IMR-90 (cell line): ENCODE data around the gene DAB2. TPM values are rescaled to one million over a fixed set of nuclear protein-coding genes. Genes with fewer than 3 reads are reported as not detected.

Experiments
- ATAC-seq: fragments of 200-7000 bp; cut with Tn5 transposase; 2 replicates; pipeline ENCODE4 v1.9.1; 2020; ENCODE audit warnings: low read depth, mild to moderate bottlenecking, moderate library complexity
- BruUV-seq: library from RNA; stranded (reverse); fragments of 400-500 nt; replicated peaks from 2 replicates; lab custom pipeline; 2021; lab: Mats Ljungman, UMichigan
- CTCF ChIA-PET: fragments of 300-600 bp; formaldehyde crosslinking; extraction: SDS; loops from one replicate; lab custom pipeline; 2021; ENCODE audit warnings: antibody characterized with exemption; lab: Yijun Ruan, JAX
- POLR2A ChIA-PET: fragments of 300-600 bp; sonication (Branson Sonifier 250); formaldehyde crosslinking; loops from one replicate; lab custom pipeline; 2022; ENCODE audit warnings: antibody characterized with exemption; ENCODE audit not compliant: unreplicated experiment; lab: Charles Lee
- DNase-seq: peaks from one replicate; pipeline ENCODE4 v3.0.0; 2013
- H2AFZ ChIP-seq: replicated peaks from 2 replicates; pipeline ENCODE3; 2013; ENCODE audit warnings: low read length, mild to moderate bottlenecking; ENCODE audit not compliant: poor library complexity
- H2AK5ac ChIP-seq: 2 replicates; pipeline ENCODE4 v1.6.1; 2013; ENCODE audit warnings: low read depth, low read length, inconsistent platforms
- H2AK9ac ChIP-seq: replicated peaks from 2 replicates; pipeline ENCODE3; 2013; ENCODE audit warnings: mild to moderate bottlenecking, low read depth, low read length, moderate library complexity; ENCODE audit not compliant: poor library complexity
- H2BK120ac ChIP-seq: 2 replicates; pipeline ENCODE4 v1.6.1; 2013; ENCODE audit warnings: low read depth, low read length, inconsistent platforms
- H2BK15ac ChIP-seq: 3 replicates; pipeline ENCODE4 v1.6.1; 2013; ENCODE audit warnings: low read depth, low read length, inconsistent platforms
- H2BK20ac ChIP-seq: 2 replicates; pipeline ENCODE4 v1.6.1; 2013; ENCODE audit warnings: low read depth, mild to moderate bottlenecking, inconsistent platforms, low read length, moderate library complexity
- H2BK5ac ChIP-seq: 2 replicates; pipeline ENCODE4 v1.6.1; 2013; ENCODE audit warnings: mild to moderate bottlenecking, low read depth, low read length, inconsistent platforms; ENCODE audit not compliant: poor library complexity, severe bottlenecking
- H3K14ac ChIP-seq: replicated peaks from 2 replicates; pipeline ENCODE4 v1.6.1; 2013; ENCODE audit warnings: low read depth, low read length, inconsistent platforms
- H3K18ac ChIP-seq: 2 replicates; pipeline ENCODE4 v1.6.1; 2013; ENCODE audit warnings: low read depth, low read length, control low read depth
- H3K23ac ChIP-seq: 2 replicates; pipeline ENCODE4 v1.6.1; 2013; ENCODE audit warnings: low read depth, low read length, inconsistent platforms
- H3K27ac ChIP-seq: 2 replicates; pipeline ENCODE4 v1.5.1; 2013; ENCODE audit warnings: mild to moderate bottlenecking, control low read depth, low read length; ENCODE audit not compliant: insufficient read depth
- H3K27me3 ChIP-seq: 2 replicates; pipeline ENCODE4 v1.6.1; 2013; ENCODE audit warnings: low read length; ENCODE audit not compliant: control insufficient read depth, insufficient read depth
- H3K36me3 ChIP-seq: 2 replicates; pipeline ENCODE4 v1.6.1; 2013; ENCODE audit warnings: low read length, mixed read lengths; ENCODE audit not compliant: control insufficient read depth, insufficient read depth
- H3K4ac ChIP-seq: 2 replicates; pipeline ENCODE4 v1.6.1; 2013; ENCODE audit warnings: low read depth, low read length, inconsistent platforms
- H3K4me1 ChIP-seq: 2 replicates; pipeline ENCODE4 v1.6.1; 2013; ENCODE audit warnings: low read length, mixed read lengths; ENCODE audit not compliant: control insufficient read depth, insufficient read depth
- H3K4me2 ChIP-seq: 2 replicates; pipeline ENCODE4 v1.6.1; 2013; ENCODE audit warnings: low read depth, mild to moderate bottlenecking, control low read depth, low read length, moderate library complexity
- H3K4me3 ChIP-seq: 2 replicates; pipeline ENCODE4 v1.5.1; 2013; ENCODE audit warnings: low read depth, mild to moderate bottlenecking, control low read depth, low read length, moderate library complexity; ENCODE audit not compliant: insufficient read depth
- H3K56ac ChIP-seq: 2 replicates; pipeline ENCODE4 v1.6.1; 2013; ENCODE audit warnings: low read length, inconsistent platforms; ENCODE audit not compliant: insufficient read depth; ENCODE audit errors: extremely low read depth
- H3K79me1 ChIP-seq, 2 experiments: 2 replicates each; pipeline ENCODE4 v1.6.1; 2013; ENCODE audit warnings: low read length in 2 of 2, inconsistent platforms in 1 of 2, low read depth in 1 of 2
- H3K9ac ChIP-seq: 2 replicates; pipeline ENCODE4 v1.6.1; 2013; ENCODE audit warnings: low read depth, low read length, control low read depth
- H3K9me1 ChIP-seq: 2 replicates; pipeline ENCODE4 v1.6.1; 2013; ENCODE audit warnings: low read length, inconsistent platforms; ENCODE audit not compliant: insufficient read depth
- H3K9me3 ChIP-seq: 2 replicates; pipeline ENCODE4 v1.6.1; 2013; ENCODE audit warnings: low read length; ENCODE audit not compliant: control insufficient read depth, insufficient read depth
- H4K20me1 ChIP-seq: 2 replicates; pipeline ENCODE4 v1.6.1; 2013; ENCODE audit warnings: low read length, inconsistent platforms; ENCODE audit not compliant: insufficient read depth
- H4K5ac ChIP-seq: 2 replicates; pipeline ENCODE4 v1.6.1; 2013; ENCODE audit warnings: mild to moderate bottlenecking, low read depth, low read length, control low read depth
- H4K8ac ChIP-seq, 2 experiments: 2 replicates each; pipeline ENCODE4 v1.6.1; 2013; ENCODE audit warnings: low read depth in 2 of 2, low read length in 2 of 2, control low read depth in 1 of 2, inconsistent platforms in 1 of 2
- H4K91ac ChIP-seq: 2 replicates; pipeline ENCODE4 v1.6.1; 2013; ENCODE audit warnings: low read depth, low read length, inconsistent platforms; ENCODE audit not compliant: insufficient read depth
- CEBPB ChIP-seq: IDR thresholded peaks from 2 replicates; pipeline ENCODE4 v1.6.1; 2012; ENCODE audit warnings: low read depth, low read length, improper control_type of control experiment
- CHD1 ChIP-seq: IDR thresholded peaks from 2 replicates; pipeline ENCODE4 v1.6.1; 2012; ENCODE audit warnings: low read depth, low read length, improper control_type of control experiment
- FOS ChIP-seq: fragments of 150-350 bp; IDR thresholded peaks from 2 replicates; pipeline ENCODE4 v1.6.1; 2016; ENCODE audit warnings: low read depth, low read length
- NFE2L2 ChIP-seq: fragments of 150-350 bp; IDR thresholded peaks from 2 replicates; pipeline ENCODE4 v1.6.1; 2016; ENCODE audit warnings: low read depth, mild to moderate bottlenecking, low read length
- RFX5 ChIP-seq: IDR thresholded peaks from 2 replicates; pipeline ENCODE4 v1.8.0; 2012; ENCODE audit warnings: low read depth, mild to moderate bottlenecking, low read length, moderate library complexity
- SMC3 ChIP-seq: fragments of 150-350 bp; IDR thresholded peaks from 2 replicates; pipeline ENCODE4 v1.6.1; 2016; ENCODE audit warnings: low read depth, mild to moderate bottlenecking, antibody characterized with exemption, low read length, moderate library complexity
- WGBS, 2 experiments: methylation state at CpG; one replicate each; pipeline versions ENCODE4 v1.1.5 to v1.1.7; 2013; ENCODE audit warnings: missing lambda C conversion rate in 2 of 2; ENCODE audit not compliant: insufficient read length in 1 of 2; ENCODE audit errors: extremely low coverage in 2 of 2; 5-methylcytosine and 5-hydroxymethylcytosine counted together
- dilution Hi-C: fragments of 300-500 bp; cut with HindIII; formaldehyde crosslinking; loops from one replicate; pipeline ENCODE4 v1.14.3; 2018; ENCODE audit warnings: low sequenced_read_pairs; ENCODE audit not compliant: unreplicated experiment
- in situ Hi-C: fragments of 300-500 bp; cut with MboI; formaldehyde crosslinking; loops from 3 replicates; pipeline ENCODE4 v1.14.3; 2019; ENCODE audit warnings: low sequenced_read_pairs, inconsistent platforms, mixed read lengths
- intact Hi-C: fragments of 100-400 bp; cut with micrococcal nuclease; formaldehyde crosslinking; loops from 2 replicates; pipeline ENCODE4 v1.10.0; 2022
- polyA plus RNA-seq, 3 experiments: library from polyadenylated mRNA; depleted of rRNA; stranded (reverse); fragments of >200 nt; gene quantifications; 2 replicates each; pipeline ENCODE4 v1.2.3, GENCODE V29; 2012; ENCODE audit warnings: low replicate concordance in 1 of 3
- total RNA-seq: library from RNA; depleted of rRNA; stranded (reverse); fragments of >200 nt; gene quantifications from 2 replicates; pipeline ENCODE4 v1.2.3, GENCODE V29; 2012
- TF ChIP-seq, protein P1 (sequence below): fragments of 150-350 bp; IDR thresholded peaks from 2 replicates; pipeline ENCODE4 v1.6.1; 2017; ENCODE audit warnings: mild to moderate bottlenecking, antibody characterized with exemption, low read length, low read depth

Gene DAB2
- total and polyA plus RNA-seq, 2 of the 4 experiments (the other 2 are of a cell fraction) = 50.0 to 101 TPM

GRCh38 chr5:39328731-39329130, 96.0 kb downstream of the DAB2 start:
- dilution Hi-C loops (no loop called here), in situ Hi-C loops (no loop called here)

More at GRCh38 chr5:39328731-39329130, 96.0 kb downstream of the DAB2 start:
- no peak for ATAC-seq
- no peak overlapping the region for H3K56ac ChIP-seq
- CTCF ChIA-PET = no interaction called here
- no peak overlapping the region for H4K5ac ChIP-seq
- H3K4me1 ChIP-seq = no peaks in the 10 kb centered on the region
- TF ChIP-seq SMC3 = no peak
- no peak for TF ChIP-seq FOS
- no peak for TF ChIP-seq NFE2L2
- no peak for TF ChIP-seq CEBPB
- TF ChIP-seq RFX5 = no peak
- TF ChIP-seq, protein P1, sequence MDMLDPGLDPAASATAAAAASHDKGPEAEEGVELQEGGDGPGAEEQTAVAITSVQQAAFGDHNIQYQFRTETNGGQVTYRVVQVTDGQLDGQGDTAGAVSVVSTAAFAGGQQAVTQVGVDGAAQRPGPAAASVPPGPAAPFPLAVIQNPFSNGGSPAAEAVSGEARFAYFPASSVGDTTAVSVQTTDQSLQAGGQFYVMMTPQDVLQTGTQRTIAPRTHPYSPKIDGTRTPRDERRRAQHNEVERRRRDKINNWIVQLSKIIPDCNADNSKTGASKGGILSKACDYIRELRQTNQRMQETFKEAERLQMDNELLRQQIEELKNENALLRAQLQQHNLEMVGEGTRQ = no peak
- TF ChIP-seq CHD1 = no peak
- DNase-seq = no peak
- H4K91ac ChIP-seq = no peak overlapping the region
- no peaks in the 10 kb centered on the region for H3K79me1 ChIP-seq
- H3K4ac ChIP-seq = no peak overlapping the region
- POLR2A ChIA-PET = no interaction called here
- H3K18ac ChIP-seq = no peak overlapping the region
- H2BK15ac ChIP-seq = no peak overlapping the region
- H2AK5ac ChIP-seq = no peak overlapping the region
- H2AK9ac ChIP-seq = no peak overlapping the region
- no TSS peak for BruUV-seq
- no peak overlapping the region for H3K27ac ChIP-seq
- H4K8ac ChIP-seq = no peak overlapping the region
- H3K4me3 ChIP-seq = no peak overlapping the region
- no peak overlapping the region for H2AFZ ChIP-seq
- no CpG with 5 or more reads among the region's 1 CpG for WGBS, 2 experiments
- no peak overlapping the region for H3K23ac ChIP-seq
- H3K9ac ChIP-seq = no peak overlapping the region
- no peak overlapping the region for H3K4me2 ChIP-seq
- intact Hi-C loops = no loop called here
- no peaks in the 10 kb centered on the region for H3K9me3 ChIP-seq
- no peak overlapping the region for H2BK120ac ChIP-seq
- H3K36me3 ChIP-seq = no peaks in the 10 kb centered on the region
- no peak overlapping the region for H2BK20ac ChIP-seq
- H2BK5ac ChIP-seq = no peak overlapping the region
- no peaks in the 10 kb centered on the region for H3K9me1 ChIP-seq
- no peaks in the 10 kb centered on the region for H4K20me1 ChIP-seq
- no peak overlapping the region for H3K14ac ChIP-seq
- H3K27me3 ChIP-seq = peaks cover 12% of the 10 kb centered on the region; the same call in 1 of the 2 replicates
